ENCODE results near the gene EPDR1.

The EPDR1 gene

DNA sequence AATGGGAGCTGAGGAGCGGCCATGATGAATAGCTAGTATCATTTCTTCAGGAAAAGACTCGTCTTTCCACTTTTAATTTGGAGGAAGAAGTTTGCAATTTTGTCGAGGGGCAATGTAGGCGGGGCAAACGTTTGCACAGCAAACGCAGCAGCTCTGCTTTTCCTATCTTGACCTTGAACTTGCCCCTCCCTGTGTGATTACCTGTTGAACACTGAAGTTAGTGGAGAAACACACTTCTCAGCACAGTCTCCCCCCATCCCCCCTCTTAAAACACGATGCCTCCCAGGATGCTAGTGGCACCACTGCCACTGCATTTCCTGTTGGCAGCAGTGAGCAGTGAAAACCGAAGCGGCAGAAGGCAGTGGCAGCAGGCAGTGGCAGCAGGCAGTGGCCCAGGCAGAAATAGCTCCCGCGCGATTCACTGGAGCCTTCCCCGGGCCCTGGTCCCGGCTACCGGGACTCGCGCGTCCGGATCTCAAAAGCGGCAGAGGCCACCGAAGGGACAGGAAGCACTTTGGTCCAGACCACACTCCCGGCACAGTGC is at the start of gene EPDR1:
EPDR1 (plus strand) TSS at position 336 of the 544 bp plus-strand sequence. CDS start 300 bp downstream, outside the sequence.
- DNase-seq (ENCODE audit: low read depth): no peak

DNA sequence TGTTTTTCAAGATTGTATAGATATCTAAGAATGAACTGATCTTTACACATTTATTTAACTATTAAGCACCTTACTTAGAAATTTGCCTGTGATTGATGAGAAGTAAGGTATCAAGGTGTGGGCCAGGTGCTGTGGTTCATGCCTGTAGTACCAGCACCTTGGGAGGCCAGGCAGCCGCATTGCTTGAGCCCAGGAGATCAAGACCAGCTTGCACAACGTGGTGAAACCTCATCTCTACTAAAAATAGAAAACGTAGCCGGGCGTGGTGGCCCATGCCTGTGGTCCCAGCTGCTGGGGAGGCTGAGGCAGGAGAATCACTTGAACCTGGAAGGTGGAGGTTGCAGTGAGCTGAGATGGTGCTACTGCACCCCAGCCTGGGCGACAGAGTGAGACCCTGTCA is 38.4 kb upstream of the EPDR1 start:
- no peak for DNase-seq (ENCODE audit: low read depth)

DNA sequence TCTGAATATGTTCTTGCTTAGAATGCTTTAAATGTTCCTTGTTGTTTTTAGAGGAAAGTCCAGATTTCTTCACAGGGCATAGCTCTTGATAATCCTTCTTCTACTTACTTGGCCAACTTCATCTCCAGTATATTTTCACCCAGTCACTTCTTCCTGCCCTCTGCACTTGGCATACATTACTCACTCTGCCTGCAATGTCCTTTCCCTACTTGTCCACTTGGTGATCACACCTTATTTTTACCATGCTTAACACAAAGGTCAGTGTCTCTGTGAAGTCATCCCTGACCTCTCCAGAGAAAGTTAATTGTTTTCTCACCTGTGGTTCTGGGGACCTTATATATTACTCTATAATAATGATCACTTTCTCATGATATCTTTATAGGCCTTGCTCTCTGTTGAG is 27.1 kb upstream of the EPDR1 start:
- DNase-seq (ENCODE audit: low read depth): no peak

DNA sequence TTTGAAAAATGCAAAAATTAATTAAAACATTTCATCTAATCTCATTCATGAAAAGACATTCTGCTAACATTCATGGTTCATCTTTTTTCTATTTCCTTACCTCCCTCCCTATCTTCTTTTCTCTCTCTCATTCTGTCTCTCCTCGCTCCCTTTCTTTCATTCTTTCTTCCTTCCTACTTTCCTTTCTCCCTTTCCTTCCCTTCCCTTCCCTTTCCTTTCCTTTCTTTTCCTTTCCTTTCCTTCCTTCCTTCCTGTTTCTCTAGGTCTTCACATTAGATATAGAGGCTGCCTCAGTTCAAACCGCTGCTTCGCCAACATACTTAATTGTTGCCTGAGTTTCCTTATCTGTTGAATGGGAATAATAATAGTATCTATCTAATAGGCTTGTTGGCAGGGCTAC is 25.8 kb upstream of the EPDR1 start:
- no peak for DNase-seq (ENCODE audit: low read depth)

DNA sequence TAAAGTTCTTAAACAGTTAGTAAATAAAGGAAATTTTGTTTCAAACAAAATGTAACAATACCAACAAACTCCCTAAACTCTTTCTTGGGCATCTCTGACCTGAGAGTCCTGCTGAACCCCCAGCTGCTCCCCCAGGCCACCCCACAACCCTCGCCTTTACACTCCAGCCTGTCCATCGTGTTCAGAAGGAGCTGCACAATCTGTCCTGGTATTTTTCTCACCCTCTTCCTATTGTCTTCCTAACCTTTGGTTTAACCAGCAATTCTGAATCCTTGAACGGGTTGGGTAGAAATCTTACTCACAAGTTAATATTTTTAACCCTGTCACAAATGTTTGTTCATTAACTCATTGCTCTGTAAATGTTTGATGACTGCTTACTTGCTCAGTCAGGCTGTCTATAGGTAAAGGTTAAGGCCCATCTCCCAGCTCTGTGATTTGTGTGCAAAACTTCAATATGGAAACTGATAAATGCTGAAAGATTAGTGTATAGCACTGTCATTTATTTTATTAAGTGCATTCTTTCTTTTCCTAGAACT is 20.7 kb upstream of the EPDR1 start:
- DNase-seq (ENCODE audit: low read depth): no peak

DNA sequence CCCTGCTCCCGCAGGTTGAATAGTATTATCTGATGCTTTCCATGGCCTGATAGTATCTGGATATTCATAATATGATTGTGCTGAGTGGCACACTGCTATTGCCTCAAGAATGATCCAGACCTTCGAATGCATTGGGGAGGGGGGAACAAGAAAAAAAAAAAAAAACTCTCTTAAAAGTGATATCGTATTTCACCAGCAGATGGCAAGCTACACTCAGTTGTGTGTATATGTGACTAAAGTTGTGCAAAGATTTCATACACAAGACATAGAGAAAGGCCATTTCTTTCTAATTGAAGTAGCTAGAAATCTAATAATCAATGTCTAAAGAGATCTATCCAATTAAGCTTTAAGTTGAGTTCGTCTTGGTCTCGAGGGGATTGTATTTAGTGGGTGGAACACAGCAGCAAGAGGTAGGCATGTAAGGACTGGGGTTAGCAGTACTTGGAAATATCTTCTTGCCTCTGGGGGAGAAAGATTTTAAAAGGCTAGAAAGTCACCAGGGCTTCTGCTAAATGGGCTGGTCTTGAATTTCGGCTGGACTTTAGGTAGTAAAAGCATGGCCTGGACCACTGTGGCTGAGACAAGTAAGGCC is 19.1 kb upstream of the EPDR1 start:
- DNase-seq (ENCODE audit: low read depth): peak; percentile 22

DNA sequence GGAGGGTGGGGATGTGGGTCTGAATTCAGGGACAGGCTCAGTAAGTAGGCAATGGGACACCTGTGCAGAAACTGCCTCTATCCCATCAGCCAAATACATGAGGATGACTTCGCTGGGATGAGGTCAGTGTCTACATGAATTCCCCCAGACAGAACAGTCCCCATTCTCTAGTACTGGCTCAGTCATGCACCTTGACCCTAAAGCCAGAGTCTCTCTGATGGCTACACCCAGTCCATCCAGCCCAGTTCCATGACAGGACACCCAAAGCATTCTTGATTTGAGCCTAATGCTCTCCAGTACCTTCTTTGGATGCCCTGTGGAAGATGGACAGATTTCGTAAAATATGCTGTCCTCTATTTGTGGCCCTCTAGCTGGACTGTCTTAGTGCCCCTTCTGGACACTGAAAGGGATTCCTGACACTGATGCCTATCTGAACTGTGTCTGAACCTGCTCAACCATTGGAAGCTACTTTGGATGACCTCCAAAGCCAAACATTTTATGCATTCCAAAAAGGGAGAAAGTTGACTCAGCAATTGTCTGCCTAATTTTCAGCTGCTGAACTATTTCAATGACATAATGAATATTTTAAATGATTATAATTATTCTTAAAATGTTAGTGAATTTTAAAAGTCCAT is 18.4 kb upstream of the EPDR1 start:
- no peak for DNase-seq (ENCODE audit: low read depth)

DNA sequence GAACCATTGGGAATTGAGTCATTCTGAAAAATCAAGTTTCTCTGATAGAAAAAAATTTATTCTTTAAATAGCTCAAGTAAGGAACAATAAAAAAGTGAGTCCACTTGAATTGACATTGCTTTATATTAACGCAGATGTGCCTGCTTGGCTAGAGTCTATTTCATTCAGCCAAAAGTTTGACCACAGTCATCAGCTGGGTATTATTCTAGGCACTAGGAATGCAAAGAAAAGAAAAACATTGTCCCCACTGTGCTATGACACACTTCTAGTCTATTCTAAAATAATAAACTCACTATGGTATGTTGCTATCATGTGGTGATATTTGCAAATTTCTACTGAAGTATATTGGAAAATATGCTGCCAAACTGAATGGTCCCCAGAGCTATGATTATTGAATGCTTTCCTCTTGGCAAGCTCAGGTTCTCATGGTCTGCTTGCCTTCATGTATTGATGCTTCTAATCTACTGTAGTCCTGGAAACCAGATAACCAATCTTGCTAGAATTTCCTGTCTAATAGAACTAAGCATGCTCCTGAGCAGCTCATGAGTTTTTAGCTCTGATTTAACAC is 12.1 kb upstream of the EPDR1 start:
- no peak for DNase-seq (ENCODE audit: low read depth)

DNA sequence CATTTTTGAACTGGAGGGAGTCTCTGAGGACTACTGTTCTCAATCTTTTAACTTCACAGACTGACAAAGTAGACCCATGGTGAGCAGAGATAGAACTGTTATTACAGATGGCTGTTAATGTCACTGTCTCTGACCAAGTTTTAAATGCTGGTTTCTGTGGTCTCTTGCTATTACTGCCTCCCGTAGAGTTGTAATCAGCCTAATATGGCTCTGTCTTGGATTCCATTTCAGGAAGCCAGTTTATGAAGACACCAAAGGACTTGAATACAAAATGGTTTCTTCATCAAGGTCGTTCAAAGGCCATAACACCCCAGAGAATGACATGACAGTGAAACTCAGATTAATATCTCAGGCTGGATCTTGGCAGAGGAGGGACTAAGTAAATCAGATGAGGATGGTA is 7.7 kb upstream of the EPDR1 start:
- DNase-seq (ENCODE audit: low read depth): no peak

DNA sequence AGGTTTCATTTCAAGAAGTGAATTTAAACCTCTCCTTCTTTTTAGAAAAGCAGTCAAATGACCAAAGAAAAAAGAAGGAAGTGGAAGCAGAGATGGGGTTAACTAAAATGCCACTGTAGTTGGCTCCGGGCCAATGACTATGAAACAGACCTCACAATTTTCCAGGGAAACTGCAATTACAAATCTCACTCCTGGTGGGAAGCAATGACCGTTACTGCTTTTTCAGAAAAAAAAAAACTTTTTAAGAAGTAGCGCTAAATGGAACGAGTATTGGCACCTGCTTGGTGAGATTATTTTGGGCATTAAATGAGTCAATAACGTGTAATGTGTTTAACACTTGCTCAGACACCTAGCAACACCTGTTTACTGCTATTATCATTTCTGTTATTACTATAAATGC is 5.0 kb upstream of the EPDR1 start:
- DNase-seq (ENCODE audit: low read depth): no peak

DNA sequence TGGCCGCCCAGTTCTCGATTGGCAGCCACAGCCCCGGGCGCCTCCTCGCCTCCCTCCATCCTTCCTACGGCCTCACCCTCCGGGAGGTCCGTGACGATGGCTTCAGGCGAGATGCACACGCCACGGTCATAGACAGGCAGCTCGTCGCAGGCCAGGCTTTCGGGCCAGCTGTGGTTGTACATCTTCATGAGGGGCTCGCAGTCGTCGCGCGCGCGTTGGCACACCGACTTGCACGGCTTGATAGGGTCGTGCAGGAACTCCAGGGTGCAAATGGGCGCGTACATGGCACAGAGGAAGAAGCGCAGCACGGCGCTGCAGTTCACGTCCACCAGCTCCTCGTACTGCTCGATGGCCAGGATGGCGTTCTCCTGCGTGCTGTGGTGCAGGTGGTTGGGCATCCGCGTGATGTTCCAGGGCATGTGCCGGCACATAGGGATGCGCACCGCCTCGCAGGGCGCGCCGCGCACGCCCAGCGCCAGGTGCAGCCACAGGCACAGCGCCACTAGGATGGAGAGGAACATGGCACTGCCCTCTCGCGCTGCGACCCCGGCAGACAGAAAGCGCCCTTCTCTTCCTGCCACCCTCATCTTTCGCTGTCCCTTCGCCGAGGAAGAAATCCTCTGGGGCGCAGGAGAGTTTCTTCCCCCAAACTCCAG is 4.3 kb upstream of the EPDR1 start:
- no peak for DNase-seq (ENCODE audit: low read depth)

DNA sequence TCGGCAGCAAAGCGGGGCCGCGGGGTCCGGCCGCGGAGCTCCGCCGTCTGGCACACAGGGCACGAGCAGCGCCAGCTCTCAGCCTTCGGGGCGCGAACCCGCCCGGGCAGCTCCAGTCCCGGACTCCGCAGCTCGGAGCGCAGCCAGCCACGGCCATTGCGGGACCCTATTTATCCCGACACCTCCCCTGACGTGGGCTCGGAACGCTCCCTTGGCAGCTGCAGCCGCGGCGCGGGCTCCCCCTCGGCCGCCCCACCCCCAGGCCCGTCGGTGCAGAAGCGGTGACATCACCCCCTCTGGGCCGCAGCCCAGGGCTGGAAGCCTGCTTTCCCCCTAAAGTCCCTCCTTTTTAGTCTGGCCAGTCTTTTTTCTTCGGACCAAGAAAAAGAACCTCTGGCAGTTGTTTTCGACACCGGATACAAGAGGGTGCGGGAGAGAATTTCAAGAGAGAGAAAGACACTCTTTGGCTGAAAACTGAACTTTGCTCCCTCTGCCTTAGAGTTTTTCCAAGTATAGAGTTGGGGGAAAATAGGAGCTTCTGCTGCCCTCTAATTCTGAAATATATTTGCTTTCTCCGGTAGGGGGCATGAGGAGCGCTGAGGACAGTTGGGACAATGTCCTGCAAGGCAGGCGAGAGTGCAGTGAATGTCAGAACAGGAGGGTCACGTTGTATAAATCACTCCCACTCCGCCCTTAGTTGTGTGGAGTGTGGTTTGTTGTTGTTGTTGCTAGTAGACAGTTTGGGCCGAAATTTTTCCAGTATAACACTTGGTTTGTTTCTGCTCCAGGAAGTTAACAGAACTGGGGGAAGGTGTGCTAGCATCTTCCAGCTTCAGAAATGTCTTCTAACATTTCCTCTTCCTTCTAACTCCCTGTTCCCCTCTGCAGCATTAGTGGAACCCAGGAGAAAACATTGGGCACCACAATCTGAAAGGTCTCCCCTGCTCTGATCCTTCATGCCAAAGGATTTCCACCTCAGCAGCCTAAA is 3.5 kb upstream of the EPDR1 start, which contains the start of gene SFRP4:
SFRP4 (minus strand) TSS at position 145 of the 988 bp plus-strand sequence. CDS start 280 bp downstream, outside the sequence.
- peak; percentile 25 for DNase-seq (ENCODE audit: low read depth)

DNA sequence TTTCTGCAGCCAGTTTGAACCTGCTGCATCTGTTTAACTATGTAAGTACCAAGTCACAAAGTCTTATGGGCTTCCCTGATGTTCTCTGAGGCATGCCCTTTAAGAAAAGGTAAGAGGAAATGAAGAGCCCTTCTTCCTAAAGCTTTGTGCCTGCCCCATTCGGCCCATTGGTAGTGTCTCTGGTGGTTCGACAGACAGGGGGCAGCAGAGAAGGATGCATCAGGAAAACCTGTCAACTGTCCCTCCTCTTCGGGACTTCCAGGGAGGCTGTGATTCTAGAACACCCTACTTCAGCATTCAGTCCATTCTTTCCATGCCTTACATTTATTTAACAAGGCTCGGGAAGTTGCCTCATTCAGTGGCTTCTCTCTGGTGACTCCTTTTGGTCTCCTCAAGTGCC is 1.9 kb upstream of the EPDR1 start:
- no peak for DNase-seq (ENCODE audit: low read depth)

DNA sequence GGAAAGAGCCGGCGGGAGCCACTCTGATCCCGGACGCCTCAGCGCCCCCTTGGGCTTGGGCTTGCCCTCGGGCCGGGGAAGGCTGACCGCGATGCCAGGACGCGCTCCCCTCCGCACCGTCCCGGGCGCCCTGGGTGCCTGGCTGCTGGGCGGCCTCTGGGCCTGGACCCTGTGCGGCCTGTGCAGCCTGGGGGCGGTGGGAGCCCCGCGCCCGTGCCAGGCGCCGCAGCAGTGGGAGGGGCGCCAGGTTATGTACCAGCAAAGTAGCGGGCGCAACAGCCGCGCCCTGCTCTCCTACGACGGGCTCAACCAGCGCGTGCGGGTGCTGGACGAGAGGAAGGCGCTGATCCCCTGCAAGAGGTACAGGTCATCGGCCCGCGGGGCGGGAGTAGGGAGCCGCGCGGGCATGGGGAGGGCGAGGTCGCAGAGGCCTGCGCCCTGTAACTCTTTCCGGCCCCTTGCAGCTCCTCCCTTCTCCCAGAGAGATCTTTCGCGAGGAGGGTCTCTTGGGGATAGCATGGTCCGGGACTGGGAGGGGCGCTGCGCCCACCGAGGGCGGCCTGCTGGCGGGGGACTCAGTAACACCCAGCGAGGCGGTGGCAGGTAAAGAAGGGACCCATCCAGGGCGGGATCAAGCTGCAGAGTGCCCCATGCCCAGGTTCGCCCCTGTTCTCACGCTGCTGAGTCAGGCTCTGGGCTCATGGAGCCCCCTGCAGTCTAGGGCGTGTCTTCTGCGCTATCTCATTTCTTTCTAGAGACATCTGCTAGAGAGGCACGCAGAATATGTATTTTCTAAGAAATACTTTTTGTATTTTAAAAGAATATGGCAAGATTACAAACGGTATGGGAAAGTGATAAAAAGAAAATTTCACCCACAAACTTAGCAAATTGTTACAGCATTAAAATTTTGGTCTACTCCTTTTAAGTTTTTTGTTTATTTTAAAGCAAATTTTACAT is 687 bp downstream of the EPDR1 start:
- no peak for DNase-seq (ENCODE audit: low read depth)

DNA sequence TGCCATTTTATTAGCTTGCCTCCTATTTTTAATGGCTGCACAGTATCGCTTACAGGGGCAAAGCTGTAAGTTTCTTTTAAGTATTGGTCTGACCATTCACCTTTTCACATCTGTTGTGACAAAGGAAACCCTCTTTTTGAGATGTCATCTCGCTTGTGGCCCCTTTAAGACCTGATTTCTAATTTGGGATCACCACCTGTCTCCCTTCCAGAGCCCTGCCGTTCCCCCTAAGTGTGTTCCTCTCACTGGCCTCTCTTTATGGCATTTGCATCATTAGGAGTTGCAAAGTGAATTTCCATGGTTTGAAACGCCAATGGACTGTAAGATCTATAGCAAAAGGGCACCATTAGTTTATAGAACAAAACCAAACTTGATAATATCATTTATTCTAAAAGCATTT is 1.4 kb downstream of the EPDR1 start:
- no peak for DNase-seq (ENCODE audit: low read depth)

DNA sequence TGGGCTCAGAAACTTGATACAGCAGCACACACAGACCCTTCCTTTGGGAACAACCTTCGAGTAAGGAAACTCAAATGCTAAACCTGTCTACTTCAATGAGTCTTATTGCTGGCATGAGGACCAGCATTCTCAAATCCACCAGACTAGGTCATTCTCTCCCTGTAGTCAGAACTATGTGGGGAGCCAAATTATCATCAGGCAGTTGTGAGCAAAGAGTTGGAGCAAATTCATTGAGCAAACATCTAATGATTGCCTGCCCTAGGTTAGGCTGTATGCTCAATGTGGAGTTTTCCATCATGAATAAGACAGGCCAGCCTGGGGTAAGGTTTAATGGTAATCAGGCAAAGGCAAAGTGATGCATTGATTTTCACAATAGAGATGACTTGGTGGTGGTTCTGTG is 3.6 kb downstream of the EPDR1 start:
- DNase-seq (ENCODE audit: low read depth): no peak

DNA sequence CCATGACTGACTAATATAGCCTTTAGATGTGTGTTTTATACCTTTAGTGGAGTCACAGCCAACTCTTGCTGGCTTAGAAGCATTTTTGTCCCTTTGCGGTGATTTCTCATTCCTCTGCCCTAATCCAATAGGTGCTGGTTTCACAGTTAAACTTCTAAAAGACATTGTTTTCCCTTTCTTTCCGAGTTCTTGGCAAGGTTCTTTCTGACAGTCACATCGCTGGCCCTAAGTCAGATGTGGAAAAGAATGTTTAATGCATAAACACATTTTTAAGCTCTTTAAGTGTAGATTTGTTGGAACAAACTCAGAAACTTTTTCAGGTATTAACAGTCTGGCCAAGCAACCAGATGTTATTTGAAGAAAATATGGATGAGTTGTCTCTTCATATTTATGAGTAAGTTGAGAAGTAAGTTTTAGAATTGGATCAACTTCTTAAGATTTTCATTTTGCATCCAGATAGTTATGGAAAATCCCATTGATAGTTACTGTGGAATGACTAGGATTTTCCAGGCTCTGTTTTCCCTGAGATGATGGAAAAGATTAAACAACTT is 4.1 kb downstream of the EPDR1 start:
- no peak for DNase-seq (ENCODE audit: low read depth)

DNA sequence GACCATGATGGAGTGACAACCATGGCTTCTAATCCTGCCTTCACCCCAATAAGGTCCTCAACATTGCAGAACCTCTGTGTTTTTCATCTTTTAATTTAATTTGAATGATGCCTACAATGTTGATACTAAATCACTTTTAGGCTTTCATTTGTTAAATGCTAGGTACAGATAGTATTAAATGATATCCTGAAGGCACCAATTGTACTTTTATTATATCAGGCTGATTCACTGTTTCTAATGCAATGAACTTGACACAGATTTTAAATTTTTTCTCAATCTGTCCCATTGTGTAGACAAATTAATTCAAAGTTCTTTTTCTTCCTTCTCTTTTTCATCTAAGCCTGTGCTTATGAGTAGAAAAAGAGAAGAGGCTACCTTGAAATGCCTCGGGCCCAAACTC is 5.2 kb downstream of the EPDR1 start:
- no peak for DNase-seq (ENCODE audit: low read depth)

DNA sequence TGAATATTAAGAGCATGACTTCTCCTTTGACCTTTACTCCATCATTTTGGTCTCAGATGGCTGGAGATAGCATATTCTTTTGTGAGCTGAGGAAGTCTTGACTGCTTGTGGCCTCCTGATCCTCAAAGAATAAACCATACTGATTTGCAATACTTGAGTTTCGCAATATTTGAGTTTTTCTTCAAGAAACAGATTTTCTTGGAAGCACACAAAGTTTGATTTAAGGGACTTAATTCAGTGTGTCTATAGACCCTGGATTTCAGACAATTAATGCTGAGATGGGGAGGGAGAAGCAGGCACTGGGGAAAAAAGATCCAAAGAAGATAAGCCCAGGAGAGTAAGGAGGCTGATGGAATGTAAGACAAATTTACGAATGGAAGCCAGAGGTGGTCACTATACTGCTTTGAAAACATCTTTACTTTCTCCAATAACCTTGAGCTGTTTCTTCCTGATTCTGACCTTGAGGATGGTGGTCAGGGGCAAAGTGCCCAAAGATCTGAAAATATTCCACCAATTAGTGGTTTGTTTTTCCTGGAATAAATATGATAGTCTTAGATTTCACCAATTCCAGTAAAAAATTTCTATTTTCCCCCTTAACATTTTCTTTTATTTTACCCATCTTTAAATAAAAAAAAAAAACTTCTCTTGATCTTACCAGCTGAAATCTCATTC is 7.5 kb downstream of the EPDR1 start:
- no peak for DNase-seq (ENCODE audit: low read depth)
